Measurements from ENCODE around the gene SHROOM3. TPM values are rescaled to one million over a fixed set of nuclear protein-coding genes. Genes with fewer than 3 reads are reported as not detected.

SHROOM3 gene
- total RNA-seq, 2 donors from 2014 or later = 18.1 to 21.8 TPM

DNA sequence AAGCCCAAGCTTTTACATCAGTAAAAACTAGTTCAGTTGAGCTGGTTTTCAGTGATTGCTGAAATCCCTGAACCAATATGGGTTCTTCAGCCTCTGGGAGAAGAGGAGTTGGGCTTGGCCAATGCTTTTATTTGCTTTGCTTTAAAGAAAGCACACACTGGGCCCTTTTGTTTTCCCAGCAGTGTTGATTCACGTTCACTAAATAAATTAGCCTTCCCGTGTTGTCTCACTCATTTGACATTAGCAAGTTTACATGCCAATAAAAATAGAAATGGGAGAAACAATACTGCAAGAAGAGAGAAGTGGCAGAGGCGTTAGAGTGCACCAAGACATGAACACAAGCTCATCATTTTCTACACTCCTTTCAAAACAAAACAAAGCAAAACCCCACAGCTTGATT lies 136.2 kb downstream of the SHROOM3 start:
- Histone ChIP-seq H3K9ac (ENCODE audit: extremely low read depth, low read length, poor library complexity, severe bottlenecking) (no peak overlapping the region), H3K4me1 (ENCODE audit: control insufficient read depth, insufficient read depth, low read length) (peaks cover 8% of the 10 kb centered on the region), H3K36me3 (ENCODE audit: control insufficient read depth, insufficient read depth, low read length) (no peaks in the 10 kb centered on the region), H3K27me3 (ENCODE audit: control insufficient read depth, insufficient read depth, low read length, poor library complexity, severe bottlenecking) (no peaks in the 10 kb centered on the region), H3K27ac (ENCODE audit: low read depth, low read length) (no peak overlapping the region), H3K4me3 (ENCODE audit: low read length) (no peak overlapping the region), H3K9me3 (ENCODE audit: control insufficient read depth, low read length) (no peaks in the 10 kb centered on the region)
- 15% methylated on average over 2 of the region's 3 CpGs; no CpG with 5 or more reads in 1 of the 2 experiments for WGBS, 2 experiments (ENCODE audit: insufficient coverage in 1 of 2, insufficient read length in 1 of 2)
- no peak overlapping the region for H3K27ac Mint-ChIP-seq
- peaks cover 20% of the 10 kb centered on the region for H3K4me1 Mint-ChIP-seq
- no peak for DNase-seq
- no peaks in the 10 kb centered on the region for H3K36me3 Mint-ChIP-seq (ENCODE audit: low read depth)
- H3K4me3 Mint-ChIP-seq = no peak overlapping the region
- H3K27me3 Mint-ChIP-seq (ENCODE audit: insufficient read depth) = peaks cover 3% of the 10 kb centered on the region
- TF ChIP-seq, protein P1, sequence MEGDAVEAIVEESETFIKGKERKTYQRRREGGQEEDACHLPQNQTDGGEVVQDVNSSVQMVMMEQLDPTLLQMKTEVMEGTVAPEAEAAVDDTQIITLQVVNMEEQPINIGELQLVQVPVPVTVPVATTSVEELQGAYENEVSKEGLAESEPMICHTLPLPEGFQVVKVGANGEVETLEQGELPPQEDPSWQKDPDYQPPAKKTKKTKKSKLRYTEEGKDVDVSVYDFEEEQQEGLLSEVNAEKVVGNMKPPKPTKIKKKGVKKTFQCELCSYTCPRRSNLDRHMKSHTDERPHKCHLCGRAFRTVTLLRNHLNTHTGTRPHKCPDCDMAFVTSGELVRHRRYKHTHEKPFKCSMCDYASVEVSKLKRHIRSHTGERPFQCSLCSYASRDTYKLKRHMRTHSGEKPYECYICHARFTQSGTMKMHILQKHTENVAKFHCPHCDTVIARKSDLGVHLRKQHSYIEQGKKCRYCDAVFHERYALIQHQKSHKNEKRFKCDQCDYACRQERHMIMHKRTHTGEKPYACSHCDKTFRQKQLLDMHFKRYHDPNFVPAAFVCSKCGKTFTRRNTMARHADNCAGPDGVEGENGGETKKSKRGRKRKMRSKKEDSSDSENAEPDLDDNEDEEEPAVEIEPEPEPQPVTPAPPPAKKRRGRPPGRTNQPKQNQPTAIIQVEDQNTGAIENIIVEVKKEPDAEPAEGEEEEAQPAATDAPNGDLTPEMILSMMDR (conservative IDR thresholded peaks at IDR 0.05) = no peak
- no peaks in the 10 kb centered on the region for H3K9me3 Mint-ChIP-seq

DNA sequence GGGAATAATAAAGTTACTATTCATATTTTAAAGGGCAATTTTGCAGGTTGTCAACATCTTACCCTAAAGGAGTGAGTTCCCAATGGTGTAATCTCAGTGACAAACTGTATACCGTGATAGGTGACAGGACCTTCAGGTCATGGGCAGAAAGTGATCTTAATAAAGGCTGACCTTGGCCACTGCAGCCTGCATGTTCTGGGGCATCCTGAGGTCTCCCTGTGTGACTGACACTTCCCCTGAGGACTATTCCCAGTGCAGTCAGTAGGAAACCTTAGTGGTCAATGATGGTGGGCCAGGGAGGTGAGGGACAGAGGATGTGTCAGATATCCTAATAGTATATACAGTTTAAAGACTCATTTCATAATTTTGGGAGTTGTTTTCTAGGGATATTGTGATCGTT lies 137.2 kb downstream of the SHROOM3 start:
- Mint-ChIP-seq H3K27me3 (ENCODE audit: insufficient read depth) (peaks cover 3% of the 10 kb centered on the region), H3K4me3 (no peak overlapping the region), H3K9me3 (no peaks in the 10 kb centered on the region), H3K4me1 (peaks cover 20% of the 10 kb centered on the region), H3K36me3 (ENCODE audit: low read depth) (no peaks in the 10 kb centered on the region), H3K27ac (no peak overlapping the region)
- 70 to 100% methylated on average over 1 to 2 of the region's 2 CpGs for WGBS, 2 experiments (ENCODE audit: insufficient coverage in 1 of 2, insufficient read length in 1 of 2)
- H3K27ac ChIP-seq (ENCODE audit: low read depth, low read length) = no peak overlapping the region
- peaks cover 8% of the 10 kb centered on the region for H3K4me1 ChIP-seq (ENCODE audit: control insufficient read depth, insufficient read depth, low read length)
- H3K9ac ChIP-seq (ENCODE audit: extremely low read depth, low read length, poor library complexity, severe bottlenecking) = no peak overlapping the region
- no peaks in the 10 kb centered on the region for H3K36me3 ChIP-seq (ENCODE audit: control insufficient read depth, insufficient read depth, low read length)
- TF ChIP-seq, protein P1 (conservative IDR thresholded peaks at IDR 0.05) = no peak
- no peaks in the 10 kb centered on the region for H3K27me3 ChIP-seq (ENCODE audit: control insufficient read depth, insufficient read depth, low read length, poor library complexity, severe bottlenecking)
- DNase-seq = no peak
- no peaks in the 10 kb centered on the region for H3K9me3 ChIP-seq (ENCODE audit: control insufficient read depth, low read length)
- no peak overlapping the region for H3K4me3 ChIP-seq (ENCODE audit: low read length)

DNA sequence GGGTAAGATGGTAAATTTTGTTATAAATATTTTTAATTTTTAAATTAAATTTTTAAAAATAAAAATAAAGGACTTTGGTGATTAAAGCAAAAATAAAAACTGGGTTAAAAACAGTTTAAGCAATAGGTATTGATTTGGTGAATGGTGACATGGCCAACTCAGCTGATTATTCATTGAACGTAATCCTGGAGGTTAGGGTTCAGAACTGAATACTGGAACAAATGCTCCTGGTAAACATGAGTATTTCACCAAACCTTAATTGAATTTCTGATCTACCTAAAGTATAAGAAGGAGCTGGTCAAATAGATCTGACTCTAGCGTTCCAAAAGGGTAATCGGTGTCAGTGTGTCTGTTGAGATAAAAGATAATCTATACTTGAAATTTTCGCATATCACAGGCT lies 141.8 kb downstream of the SHROOM3 start:
- Histone ChIP-seq H3K9ac (ENCODE audit: extremely low read depth, low read length, poor library complexity, severe bottlenecking) (no peak overlapping the region), H3K36me3 (ENCODE audit: control insufficient read depth, insufficient read depth, low read length) (no peaks in the 10 kb centered on the region), H3K27me3 (ENCODE audit: control insufficient read depth, insufficient read depth, low read length, poor library complexity, severe bottlenecking) (no peaks in the 10 kb centered on the region), H3K4me1 (ENCODE audit: control insufficient read depth, insufficient read depth, low read length) (no peaks in the 10 kb centered on the region), H3K27ac (ENCODE audit: low read depth, low read length) (no peak overlapping the region), H3K9me3 (ENCODE audit: control insufficient read depth, low read length) (no peaks in the 10 kb centered on the region), H3K4me3 (ENCODE audit: low read length) (no peak overlapping the region)
- Mint-ChIP-seq H3K27me3 (ENCODE audit: insufficient read depth) (no peaks in the 10 kb centered on the region), H3K4me1 (peaks cover 2% of the 10 kb centered on the region), H3K36me3 (ENCODE audit: low read depth) (no peaks in the 10 kb centered on the region), H3K9me3 (no peaks in the 10 kb centered on the region), H3K27ac (no peak overlapping the region), H3K4me3 (no peak overlapping the region)
- 98% methylated on average over 3 of the region's 4 CpGs; no CpG with 5 or more reads in 1 of the 2 experiments for WGBS, 2 experiments (ENCODE audit: insufficient coverage in 1 of 2, insufficient read length in 1 of 2)
- TF ChIP-seq, protein P1 (conservative IDR thresholded peaks at IDR 0.05) = no peak
- DNase-seq = no peak

Measured in endodermal cell (in vitro differentiated cells).